K562 (cell line): Measurements from ENCODE around the gene HMX2. TPM values are rescaled to one million over a fixed set of nuclear protein-coding genes. Genes with fewer than 3 reads are reported as not detected.
A peak's percentile ranks its signal among the peaks of the same experiment; 100 is the strongest.

Source experiments
- E2F8 ChIP-seq: fragments of 450-650 bp; IDR thresholded peaks from 2 replicates; pipeline ENCODE4 v1.7.1; 2018; ENCODE audit warnings: mild to moderate bottlenecking, low read depth; ENCODE audit not compliant: partially characterized antibody
- SOX6 ChIP-seq: fragments of 450-650 bp; IDR thresholded peaks from 2 replicates; pipeline ENCODE4 v1.6.1; 2014; ENCODE audit warnings: mild to moderate bottlenecking
- ZNF644 ChIP-seq: fragments of 200-800 bp; sonication (Bioruptor generic); IDR thresholded peaks from 2 replicates; pipeline ENCODE4 v1.6.1; 2016; ENCODE audit warnings: low read depth, missing genetic modification characterization, missing compliant biosample characterization
- polyA plus RNA-seq, 8 experiments: library from polyadenylated mRNA; depleted of rRNA in 4 of 8; stranded (reverse) in 5 of 8; unstranded in 3 of 8; fragments of >200 nt; fragmentation: Nextera tagmentation in 2 of 8; fragmentation: Illumina TruSeq in 1 of 8; extraction: Ambion mirVana in 2 of 8; extraction: Trizol in 1 of 8; gene quantifications; 2 replicates each; pipeline versions ENCODE4 v1.2.1 to v1.2.3, GENCODE V29; 2011 to 2014; ENCODE audit warnings: inconsistent platforms in 1 of 8, missing spikeins in 1 of 8
- total RNA-seq, 7 experiments: library from RNA; depleted of rRNA in 6 of 7; stranded (reverse); fragments of >200 nt in 6 of 7; fragmentation: Illumina TruSeq in 2 of 7; extraction: Trizol in 2 of 7; gene quantifications; 2 replicates each; pipeline versions ENCODE4 v1.2.1 to v1.2.3, GENCODE V29; 2011 to 2021; ENCODE audit warnings: low replicate concordance in 1 of 7
- TF ChIP-seq, protein P1 (sequence below): fragments of 200-600 bp; sonication (generic); IDR thresholded peaks from one replicate; pipeline ENCODE4 v1.6.1; 2012; ENCODE audit warnings: mild to moderate bottlenecking, low read depth, low read length, inconsistent platforms
- TF ChIP-seq, protein P2 (sequence below), 2 experiments: fragments of 450-650 bp; IDR thresholded peaks; 2 replicates each; pipeline ENCODE4 v1.6.1; 2018; ENCODE audit warnings: mild to moderate bottlenecking in 2 of 2, low read depth in 1 of 2; ENCODE audit not compliant: partially characterized antibody in 2 of 2
- TF ChIP-seq, protein P3 (sequence below), 2 experiments: IDR thresholded peaks; 2 replicates each; pipeline ENCODE4 v1.6.1; 2011; ENCODE audit warnings: borderline replicate concordance in 1 of 2, control low read depth in 1 of 2, low read depth in 1 of 2, low read length in 1 of 2, mild to moderate bottlenecking in 1 of 2, mixed read lengths in 1 of 2, moderate library complexity in 1 of 2; ENCODE audit not compliant: insufficient read depth in 1 of 2, insufficient read length in 1 of 2, poor library complexity in 1 of 2, severe bottlenecking in 1 of 2; ENCODE audit errors: extremely low read depth in 1 of 2

HMX2 gene
- total and polyA plus RNA-seq, 9 of the 15 experiments (the other 6 are each of a cell fraction or from before 2014, with no cell fraction given): 0.07 to 0.58 (median 0.09) TPM; not detected in 2

DNA sequence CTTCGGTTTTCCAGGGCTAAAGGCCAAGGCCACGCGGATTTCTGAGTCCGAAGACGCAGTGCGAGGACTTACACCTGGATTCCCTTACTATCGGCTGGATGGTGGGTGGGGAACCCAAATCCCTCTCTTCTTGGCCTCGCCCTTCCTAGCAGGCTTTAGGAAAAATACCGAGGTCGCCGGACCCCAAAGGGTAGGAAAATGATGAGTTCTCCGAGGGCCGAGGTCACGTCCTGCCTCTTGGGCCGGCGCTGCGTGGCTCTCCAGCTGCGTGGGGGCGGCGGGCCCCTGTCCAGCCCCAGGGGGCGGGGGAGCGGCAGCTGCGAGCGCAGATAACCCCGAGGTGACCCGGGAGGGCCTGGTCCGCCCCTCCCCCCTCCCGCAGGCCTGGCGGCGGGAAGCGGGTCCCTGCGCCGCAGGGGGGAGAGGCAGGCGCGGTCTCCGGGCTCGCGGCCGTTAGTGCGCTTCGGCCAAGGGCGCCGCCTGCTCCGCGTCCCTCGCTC is 13.0 kb upstream of the HMX2 start (continued):
- peak; percentile 40 for TF ChIP-seq E2F8
- TF ChIP-seq, protein P1, sequence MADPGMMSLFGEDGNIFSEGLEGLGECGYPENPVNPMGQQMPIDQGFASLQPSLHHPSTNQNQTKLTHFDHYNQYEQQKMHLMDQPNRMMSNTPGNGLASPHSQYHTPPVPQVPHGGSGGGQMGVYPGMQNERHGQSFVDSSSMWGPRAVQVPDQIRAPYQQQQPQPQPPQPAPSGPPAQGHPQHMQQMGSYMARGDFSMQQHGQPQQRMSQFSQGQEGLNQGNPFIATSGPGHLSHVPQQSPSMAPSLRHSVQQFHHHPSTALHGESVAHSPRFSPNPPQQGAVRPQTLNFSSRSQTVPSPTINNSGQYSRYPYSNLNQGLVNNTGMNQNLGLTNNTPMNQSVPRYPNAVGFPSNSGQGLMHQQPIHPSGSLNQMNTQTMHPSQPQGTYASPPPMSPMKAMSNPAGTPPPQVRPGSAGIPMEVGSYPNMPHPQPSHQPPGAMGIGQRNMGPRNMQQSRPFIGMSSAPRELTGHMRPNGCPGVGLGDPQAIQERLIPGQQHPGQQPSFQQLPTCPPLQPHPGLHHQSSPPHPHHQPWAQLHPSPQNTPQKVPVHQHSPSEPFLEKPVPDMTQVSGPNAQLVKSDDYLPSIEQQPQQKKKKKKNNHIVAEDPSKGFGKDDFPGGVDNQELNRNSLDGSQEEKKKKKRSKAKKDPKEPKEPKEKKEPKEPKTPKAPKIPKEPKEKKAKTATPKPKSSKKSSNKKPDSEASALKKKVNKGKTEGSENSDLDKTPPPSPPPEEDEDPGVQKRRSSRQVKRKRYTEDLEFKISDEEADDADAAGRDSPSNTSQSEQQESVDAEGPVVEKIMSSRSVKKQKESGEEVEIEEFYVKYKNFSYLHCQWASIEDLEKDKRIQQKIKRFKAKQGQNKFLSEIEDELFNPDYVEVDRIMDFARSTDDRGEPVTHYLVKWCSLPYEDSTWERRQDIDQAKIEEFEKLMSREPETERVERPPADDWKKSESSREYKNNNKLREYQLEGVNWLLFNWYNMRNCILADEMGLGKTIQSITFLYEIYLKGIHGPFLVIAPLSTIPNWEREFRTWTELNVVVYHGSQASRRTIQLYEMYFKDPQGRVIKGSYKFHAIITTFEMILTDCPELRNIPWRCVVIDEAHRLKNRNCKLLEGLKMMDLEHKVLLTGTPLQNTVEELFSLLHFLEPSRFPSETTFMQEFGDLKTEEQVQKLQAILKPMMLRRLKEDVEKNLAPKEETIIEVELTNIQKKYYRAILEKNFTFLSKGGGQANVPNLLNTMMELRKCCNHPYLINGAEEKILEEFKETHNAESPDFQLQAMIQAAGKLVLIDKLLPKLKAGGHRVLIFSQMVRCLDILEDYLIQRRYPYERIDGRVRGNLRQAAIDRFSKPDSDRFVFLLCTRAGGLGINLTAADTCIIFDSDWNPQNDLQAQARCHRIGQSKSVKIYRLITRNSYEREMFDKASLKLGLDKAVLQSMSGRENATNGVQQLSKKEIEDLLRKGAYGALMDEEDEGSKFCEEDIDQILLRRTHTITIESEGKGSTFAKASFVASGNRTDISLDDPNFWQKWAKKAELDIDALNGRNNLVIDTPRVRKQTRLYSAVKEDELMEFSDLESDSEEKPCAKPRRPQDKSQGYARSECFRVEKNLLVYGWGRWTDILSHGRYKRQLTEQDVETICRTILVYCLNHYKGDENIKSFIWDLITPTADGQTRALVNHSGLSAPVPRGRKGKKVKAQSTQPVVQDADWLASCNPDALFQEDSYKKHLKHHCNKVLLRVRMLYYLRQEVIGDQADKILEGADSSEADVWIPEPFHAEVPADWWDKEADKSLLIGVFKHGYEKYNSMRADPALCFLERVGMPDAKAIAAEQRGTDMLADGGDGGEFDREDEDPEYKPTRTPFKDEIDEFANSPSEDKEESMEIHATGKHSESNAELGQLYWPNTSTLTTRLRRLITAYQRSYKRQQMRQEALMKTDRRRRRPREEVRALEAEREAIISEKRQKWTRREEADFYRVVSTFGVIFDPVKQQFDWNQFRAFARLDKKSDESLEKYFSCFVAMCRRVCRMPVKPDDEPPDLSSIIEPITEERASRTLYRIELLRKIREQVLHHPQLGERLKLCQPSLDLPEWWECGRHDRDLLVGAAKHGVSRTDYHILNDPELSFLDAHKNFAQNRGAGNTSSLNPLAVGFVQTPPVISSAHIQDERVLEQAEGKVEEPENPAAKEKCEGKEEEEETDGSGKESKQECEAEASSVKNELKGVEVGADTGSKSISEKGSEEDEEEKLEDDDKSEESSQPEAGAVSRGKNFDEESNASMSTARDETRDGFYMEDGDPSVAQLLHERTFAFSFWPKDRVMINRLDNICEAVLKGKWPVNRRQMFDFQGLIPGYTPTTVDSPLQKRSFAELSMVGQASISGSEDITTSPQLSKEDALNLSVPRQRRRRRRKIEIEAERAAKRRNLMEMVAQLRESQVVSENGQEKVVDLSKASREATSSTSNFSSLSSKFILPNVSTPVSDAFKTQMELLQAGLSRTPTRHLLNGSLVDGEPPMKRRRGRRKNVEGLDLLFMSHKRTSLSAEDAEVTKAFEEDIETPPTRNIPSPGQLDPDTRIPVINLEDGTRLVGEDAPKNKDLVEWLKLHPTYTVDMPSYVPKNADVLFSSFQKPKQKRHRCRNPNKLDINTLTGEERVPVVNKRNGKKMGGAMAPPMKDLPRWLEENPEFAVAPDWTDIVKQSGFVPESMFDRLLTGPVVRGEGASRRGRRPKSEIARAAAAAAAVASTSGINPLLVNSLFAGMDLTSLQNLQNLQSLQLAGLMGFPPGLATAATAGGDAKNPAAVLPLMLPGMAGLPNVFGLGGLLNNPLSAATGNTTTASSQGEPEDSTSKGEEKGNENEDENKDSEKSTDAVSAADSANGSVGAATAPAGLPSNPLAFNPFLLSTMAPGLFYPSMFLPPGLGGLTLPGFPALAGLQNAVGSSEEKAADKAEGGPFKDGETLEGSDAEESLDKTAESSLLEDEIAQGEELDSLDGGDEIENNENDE: no peak
- peak; percentile 85 for TF ChIP-seq SOX6
- TF ChIP-seq, protein P2, sequence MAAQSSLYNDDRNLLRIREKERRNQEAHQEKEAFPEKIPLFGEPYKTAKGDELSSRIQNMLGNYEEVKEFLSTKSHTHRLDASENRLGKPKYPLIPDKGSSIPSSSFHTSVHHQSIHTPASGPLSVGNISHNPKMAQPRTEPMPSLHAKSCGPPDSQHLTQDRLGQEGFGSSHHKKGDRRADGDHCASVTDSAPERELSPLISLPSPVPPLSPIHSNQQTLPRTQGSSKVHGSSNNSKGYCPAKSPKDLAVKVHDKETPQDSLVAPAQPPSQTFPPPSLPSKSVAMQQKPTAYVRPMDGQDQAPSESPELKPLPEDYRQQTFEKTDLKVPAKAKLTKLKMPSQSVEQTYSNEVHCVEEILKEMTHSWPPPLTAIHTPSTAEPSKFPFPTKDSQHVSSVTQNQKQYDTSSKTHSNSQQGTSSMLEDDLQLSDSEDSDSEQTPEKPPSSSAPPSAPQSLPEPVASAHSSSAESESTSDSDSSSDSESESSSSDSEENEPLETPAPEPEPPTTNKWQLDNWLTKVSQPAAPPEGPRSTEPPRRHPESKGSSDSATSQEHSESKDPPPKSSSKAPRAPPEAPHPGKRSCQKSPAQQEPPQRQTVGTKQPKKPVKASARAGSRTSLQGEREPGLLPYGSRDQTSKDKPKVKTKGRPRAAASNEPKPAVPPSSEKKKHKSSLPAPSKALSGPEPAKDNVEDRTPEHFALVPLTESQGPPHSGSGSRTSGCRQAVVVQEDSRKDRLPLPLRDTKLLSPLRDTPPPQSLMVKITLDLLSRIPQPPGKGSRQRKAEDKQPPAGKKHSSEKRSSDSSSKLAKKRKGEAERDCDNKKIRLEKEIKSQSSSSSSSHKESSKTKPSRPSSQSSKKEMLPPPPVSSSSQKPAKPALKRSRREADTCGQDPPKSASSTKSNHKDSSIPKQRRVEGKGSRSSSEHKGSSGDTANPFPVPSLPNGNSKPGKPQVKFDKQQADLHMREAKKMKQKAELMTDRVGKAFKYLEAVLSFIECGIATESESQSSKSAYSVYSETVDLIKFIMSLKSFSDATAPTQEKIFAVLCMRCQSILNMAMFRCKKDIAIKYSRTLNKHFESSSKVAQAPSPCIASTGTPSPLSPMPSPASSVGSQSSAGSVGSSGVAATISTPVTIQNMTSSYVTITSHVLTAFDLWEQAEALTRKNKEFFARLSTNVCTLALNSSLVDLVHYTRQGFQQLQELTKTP (IDR thresholded peaks at IDR 0.05; ENCODE audit: low read depth in 1 of 2, partially characterized antibody in 2 of 2): no peak
- TF ChIP-seq, protein P3, sequence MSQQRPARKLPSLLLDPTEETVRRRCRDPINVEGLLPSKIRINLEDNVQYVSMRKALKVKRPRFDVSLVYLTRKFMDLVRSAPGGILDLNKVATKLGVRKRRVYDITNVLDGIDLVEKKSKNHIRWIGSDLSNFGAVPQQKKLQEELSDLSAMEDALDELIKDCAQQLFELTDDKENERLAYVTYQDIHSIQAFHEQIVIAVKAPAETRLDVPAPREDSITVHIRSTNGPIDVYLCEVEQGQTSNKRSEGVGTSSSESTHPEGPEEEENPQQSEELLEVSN (IDR thresholded peaks at IDR 0.05; ENCODE audit: borderline replicate concordance in 1 of 2, extremely low read depth in 1 of 2, insufficient read depth in 1 of 2, insufficient read length in 1 of 2, low read depth in 1 of 2, low read length in 1 of 2, poor library complexity in 1 of 2, severe bottlenecking in 1 of 2): peak; percentile 71 to 91
- peak; percentile 51; the same call in 1 of the 2 replicates for TF ChIP-seq ZNF644
